Muscle of leg (tissue), 11 donors: ENCODE results near the gene SAMD14. TPM values are rescaled to one million over a fixed set of nuclear protein-coding genes. Genes with fewer than 3 reads are reported as not detected.
A peak's percentile ranks its signal among the peaks of the same experiment; 100 is the strongest.

ENCODE experiments used
- DNase-seq: peaks from one replicate; pipeline ENCODE4 v3.0.0; 2013
- H3K27ac ChIP-seq: one replicate; pipeline ENCODE4 v1.5.1; 2013; ENCODE audit warnings: mild to moderate bottlenecking, low read length, control low read depth
- H3K27me3 ChIP-seq: one replicate; pipeline ENCODE4 v1.6.1; 2013; ENCODE audit warnings: low read length; ENCODE audit not compliant: control insufficient read depth, insufficient read depth
- H3K36me3 ChIP-seq: one replicate; pipeline ENCODE4 v1.6.1; 2013; ENCODE audit warnings: low read length; ENCODE audit not compliant: control insufficient read depth, insufficient read depth
- H3K4me1 ChIP-seq: one replicate; pipeline ENCODE4 v1.6.1; 2013; ENCODE audit warnings: low read length; ENCODE audit not compliant: control insufficient read depth, insufficient read depth
- H3K4me3 ChIP-seq: one replicate; pipeline ENCODE4 v1.5.1; 2013; ENCODE audit warnings: low read length, control low read depth
- H3K9me3 ChIP-seq: replicated peaks from 2 replicates; pipeline ENCODE4 v1.6.1; 2013; ENCODE audit warnings: low read depth, low read length; ENCODE audit not compliant: control insufficient read depth
- WGBS: methylation state at CpG from one replicate; pipeline ENCODE4 v1.1.5; 2013; ENCODE audit warnings: missing lambda C conversion rate; ENCODE audit not compliant: insufficient coverage; 5-methylcytosine and 5-hydroxymethylcytosine counted together
- polyA plus RNA-seq, 8 donors: library from polyadenylated mRNA; unstranded; fragments of 120-200 nt; gene quantifications; one replicate each; pipeline versions ENCODE4 v1.2.1 to v1.2.3, GENCODE V29; 2013; ENCODE audit warnings: inconsistent platforms in 1 of 8, low replicate concordance in 1 of 8; ENCODE audit not compliant: insufficient read length in 8 of 8, insufficient read depth in 1 of 8
- total RNA-seq: library from RNA; stranded (reverse); fragments of 120-200 nt; gene quantifications from one replicate; pipeline ENCODE4 v1.2.4, GENCODE V29; 2013

The SAMD14 gene
- total and polyA plus RNA-seq, 9 donors, result 1.5 to 10.3 (median 5.5) TPM

DNA sequence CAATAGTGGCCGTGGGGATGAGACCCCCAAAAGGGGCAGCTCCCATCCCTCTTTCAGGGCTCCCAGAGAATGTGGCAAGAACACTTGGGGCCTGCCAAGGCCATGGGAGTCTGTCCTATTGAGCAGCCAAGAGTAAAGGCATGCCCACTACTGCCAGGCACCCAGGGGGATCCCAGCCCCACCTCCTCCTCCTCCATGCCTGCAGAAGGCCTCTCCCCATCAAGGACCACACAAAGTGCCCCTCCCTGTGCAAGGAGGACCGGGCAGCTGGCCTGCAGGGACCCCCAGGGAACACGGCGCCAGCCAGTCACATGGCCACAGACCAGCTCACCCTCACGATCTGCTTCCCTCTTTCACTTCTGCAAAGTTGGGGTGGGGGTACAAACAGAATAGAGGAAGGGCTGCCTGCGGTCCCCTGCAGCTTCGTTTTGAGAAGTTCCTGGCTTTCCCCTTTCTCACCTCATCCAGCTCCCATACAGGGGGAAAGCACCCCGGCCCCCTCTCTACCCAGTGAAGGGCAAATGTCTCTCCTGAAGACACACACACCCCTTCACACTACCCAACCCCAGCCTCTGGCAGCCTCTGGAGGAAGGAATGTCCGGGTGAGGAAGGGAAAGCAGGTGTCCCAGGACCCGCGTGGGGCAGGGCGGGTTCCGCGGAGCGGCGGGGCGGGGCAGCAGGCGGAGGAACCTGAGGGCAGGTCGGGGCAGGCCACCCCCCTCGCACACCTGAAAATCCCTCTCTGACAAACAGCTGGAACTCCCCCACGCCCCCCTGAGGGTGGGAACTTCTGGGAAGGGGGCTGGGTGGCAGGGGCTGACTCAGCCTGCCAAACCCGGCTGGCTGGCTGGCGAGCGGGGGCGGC is 18.5 kb upstream of the SAMD14 start:
- H3K27ac ChIP-seq, result peak overlapping the region; percentile 84
- peak; percentile 83 for DNase-seq
- no peaks in the 10 kb centered on the region for H3K27me3 ChIP-seq
- peaks cover 61% of the 10 kb centered on the region for H3K4me1 ChIP-seq
- H3K36me3 ChIP-seq, result peaks cover 33% of the 10 kb centered on the region
- 0% methylated on average over 7 of the region's 25 CpGs for WGBS
- H3K9me3 ChIP-seq, result no peaks in the 10 kb centered on the region
- peak overlapping the region; percentile 79 for H3K4me3 ChIP-seq

DNA sequence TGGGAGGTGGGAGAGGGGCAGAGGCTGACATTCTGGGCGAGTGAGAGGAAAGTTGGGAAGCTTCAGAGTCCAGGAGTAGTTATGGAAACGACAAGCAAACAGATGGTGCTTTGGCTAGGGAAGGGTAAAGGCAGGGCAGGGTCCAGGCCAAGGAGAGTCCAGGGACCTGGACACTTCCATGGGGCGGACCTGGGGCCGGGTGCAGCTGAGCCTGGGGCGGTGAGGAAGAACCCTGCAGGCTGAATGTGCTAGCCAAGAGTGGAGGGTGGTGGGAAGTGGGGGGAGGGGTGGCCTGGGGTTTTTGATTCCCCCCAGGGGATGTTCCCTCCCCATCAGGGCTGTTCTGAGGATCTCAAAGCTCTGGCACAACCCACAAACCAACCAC is 17.9 kb upstream of the SAMD14 start:
- WGBS, result 0% methylated on average over 4 of the region's 5 CpGs
- H3K36me3 ChIP-seq, result peaks cover 39% of the 10 kb centered on the region
- DNase-seq, result peak; percentile 91
- no peaks in the 10 kb centered on the region for H3K27me3 ChIP-seq
- peaks cover 56% of the 10 kb centered on the region for H3K4me1 ChIP-seq
- peak overlapping the region; percentile 79 for H3K4me3 ChIP-seq
- peak overlapping the region; percentile 84 for H3K27ac ChIP-seq
- H3K9me3 ChIP-seq, result no peaks in the 10 kb centered on the region

DNA sequence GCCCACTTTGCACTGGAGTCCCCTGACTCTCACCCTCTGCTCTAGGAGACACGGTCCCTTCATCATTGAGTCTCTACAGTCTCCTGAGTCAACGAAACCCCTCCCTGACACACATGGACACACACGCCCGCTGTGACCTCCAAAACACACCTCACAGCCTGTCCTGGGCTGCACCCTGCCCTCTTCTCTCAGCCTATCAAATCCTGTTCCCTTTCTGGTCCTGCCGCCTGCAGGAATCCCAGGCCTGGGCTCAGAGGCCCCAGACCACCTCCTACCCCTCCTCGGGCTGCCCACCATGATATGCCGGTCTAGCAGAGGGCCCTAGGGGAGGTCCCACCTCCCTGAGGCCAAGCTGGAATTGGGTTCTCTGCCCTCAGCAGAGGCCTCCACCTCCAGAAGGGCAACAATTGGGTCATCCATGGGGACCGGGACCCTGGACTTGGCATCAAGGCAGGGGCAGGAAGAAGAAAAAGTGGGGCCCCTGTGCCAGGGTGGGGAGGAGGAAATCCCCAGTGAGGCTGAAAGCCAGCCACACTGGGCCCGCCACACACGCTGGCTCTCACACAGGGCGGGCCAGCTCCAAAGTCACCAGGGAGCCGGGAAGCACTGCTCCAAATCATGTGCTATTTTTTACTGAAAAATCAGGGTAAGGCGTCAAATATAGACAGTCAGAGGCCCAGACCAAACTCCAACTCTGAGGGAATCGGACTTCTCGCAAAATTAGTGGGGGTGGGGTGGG is 17.1 kb upstream of the SAMD14 start:
- Histone ChIP-seq H3K27ac (peak overlapping the region; percentile 84), H3K4me1 (peaks cover 51% of the 10 kb centered on the region), H3K36me3 (peaks cover 46% of the 10 kb centered on the region), H3K9me3 (no peaks in the 10 kb centered on the region), H3K27me3 (no peaks in the 10 kb centered on the region), H3K4me3 (peak overlapping the region; percentile 79)
- DNase-seq, result no peak
- 35% methylated on average over 8 of the region's 15 CpGs for WGBS

DNA sequence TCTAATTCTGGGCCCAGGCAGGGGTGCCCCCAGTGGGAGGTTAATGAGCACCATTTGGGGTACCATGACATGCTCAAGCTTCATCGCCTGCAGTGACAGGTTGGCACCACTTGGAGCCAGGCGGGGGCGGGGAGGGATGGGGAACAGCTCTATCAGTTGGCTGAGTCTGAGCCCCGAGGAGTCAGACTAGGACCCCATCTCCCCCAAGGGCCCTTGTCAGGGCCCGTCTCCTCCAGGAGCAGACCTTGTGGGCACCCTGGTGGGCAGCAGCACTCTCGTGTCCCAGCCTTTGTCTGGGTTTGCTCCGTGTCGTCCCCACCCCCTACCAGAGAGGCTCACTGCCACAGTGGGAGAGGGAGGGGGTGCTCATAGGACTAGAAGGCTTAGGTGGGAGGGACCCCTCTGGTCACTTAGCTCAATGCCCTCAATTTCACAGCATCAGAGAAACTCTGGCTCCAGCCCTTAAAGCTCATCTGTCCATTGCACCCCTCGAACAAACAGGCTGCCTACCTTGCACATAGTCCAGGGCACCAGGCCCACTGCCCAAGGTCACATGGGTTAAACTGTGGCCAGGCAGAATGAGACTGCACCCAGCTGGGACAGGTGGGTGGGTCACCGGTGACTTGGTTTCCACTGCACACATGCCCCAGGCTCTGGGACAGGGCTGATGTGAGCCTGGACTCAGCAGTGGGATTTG is 16.4 kb upstream of the SAMD14 start:
- Histone ChIP-seq H3K4me1 (peaks cover 46% of the 10 kb centered on the region), H3K27ac (peak overlapping the region; percentile 84), H3K36me3 (peaks cover 53% of the 10 kb centered on the region), H3K27me3 (no peaks in the 10 kb centered on the region), H3K9me3 (no peaks in the 10 kb centered on the region), H3K4me3 (no peak overlapping the region)
- 62% methylated on average over 2 of the region's 10 CpGs for WGBS
- DNase-seq, result peak; percentile 21

DNA sequence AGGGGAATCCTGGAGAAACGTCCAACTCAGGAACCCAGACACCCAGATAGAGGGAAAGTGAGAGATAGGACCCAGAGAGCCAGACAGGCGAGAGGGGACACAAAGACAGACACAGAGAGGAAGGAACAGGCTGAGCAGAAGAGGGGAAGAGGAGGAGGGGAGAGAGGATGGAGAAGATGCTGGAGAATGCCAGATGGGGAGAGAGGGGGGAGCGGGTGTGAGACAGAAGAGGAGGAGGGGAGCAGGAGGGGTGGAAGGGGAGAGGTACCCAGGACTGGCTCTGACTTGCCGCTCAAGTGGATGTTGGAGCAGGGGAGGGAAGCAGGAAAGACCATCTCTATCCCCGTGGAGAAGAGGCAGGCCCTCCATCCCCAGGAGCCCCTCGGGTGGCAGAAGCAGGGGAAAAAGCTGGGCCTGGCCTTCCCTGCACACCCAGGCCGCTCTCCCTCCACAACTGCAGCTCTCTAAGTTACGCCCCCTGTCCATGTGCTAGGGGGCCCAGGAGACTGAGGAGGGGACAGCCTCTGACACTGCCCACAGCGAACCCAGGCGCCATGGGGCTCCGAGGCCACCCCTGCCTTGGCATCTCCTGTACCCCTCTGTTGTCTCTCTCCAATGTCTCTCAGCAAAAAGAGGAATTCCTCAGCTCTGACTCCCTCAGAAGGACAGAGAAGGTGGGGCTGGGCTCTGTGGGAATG is 15.7 kb upstream of the SAMD14 start:
- peaks cover 60% of the 10 kb centered on the region for H3K36me3 ChIP-seq
- peaks cover 47% of the 10 kb centered on the region for H3K4me1 ChIP-seq
- DNase-seq, result peak; percentile 11
- no peak overlapping the region for H3K27ac ChIP-seq
- H3K4me3 ChIP-seq, result no peak overlapping the region
- no peaks in the 10 kb centered on the region for H3K9me3 ChIP-seq
- no peaks in the 10 kb centered on the region for H3K27me3 ChIP-seq
- 42% methylated on average over 6 of the region's 11 CpGs for WGBS

DNA sequence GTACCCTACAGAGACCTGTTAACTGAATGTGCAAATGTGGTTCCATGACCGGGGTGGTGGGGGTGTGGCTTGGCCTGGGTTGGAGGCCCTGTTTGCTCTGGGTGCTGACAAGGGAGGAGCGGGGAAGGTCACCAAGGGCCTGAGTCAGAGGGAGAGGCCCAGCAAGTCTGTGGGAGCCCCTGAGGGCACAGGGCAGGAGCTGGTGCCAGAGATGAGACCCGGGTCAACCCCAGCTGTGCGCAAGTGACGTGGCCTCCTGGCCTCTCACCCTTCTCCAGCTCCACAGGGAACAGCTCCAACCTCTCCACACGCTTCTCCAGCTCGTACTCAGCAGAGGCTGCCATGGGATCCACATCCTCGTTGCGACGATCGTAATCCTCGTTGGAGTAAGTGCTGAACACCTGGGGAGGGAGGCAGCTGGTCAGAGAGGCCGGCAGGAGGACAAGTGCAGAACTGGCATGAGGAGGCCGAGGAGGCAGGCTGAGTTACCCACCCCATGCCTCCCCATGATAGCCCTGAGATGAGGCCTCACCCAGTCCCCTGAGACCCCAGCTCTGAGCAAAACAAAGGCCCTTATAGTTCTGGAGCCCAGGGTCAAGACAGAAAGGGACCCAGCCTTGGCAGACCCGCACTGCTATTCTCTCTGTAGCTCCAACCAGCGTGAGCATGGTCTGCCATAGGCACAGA is 15.0 kb upstream of the SAMD14 start:
- Histone ChIP-seq H3K27me3 (no peaks in the 10 kb centered on the region), H3K9me3 (no peaks in the 10 kb centered on the region), H3K36me3 (peaks cover 67% of the 10 kb centered on the region), H3K4me3 (no peak overlapping the region), H3K4me1 (peaks cover 54% of the 10 kb centered on the region), H3K27ac (no peak overlapping the region)
- DNase-seq, result peak; percentile 11
- WGBS, result 60% methylated on average over 8 of the region's 16 CpGs

DNA sequence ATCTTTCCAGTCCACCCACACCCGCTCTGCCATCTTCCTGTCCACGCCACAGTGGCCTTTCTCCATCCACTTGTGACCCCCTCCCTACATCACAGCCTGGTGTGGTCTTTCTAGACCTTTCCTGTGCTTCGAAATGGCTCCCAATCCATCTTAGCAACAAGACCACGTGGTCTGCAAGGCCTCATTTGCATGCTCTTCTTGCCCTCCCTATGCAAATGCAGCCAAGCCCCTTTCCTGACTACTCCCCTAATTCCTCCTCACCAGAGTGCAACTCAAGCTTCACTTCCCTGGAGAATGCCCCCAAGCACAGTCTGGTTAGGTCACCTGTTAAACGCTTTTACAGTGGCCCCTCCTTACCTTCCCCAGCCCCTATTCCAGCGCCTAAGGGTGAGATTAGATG is 14.4 kb upstream of the SAMD14 start:
- Histone ChIP-seq H3K4me3 (no peak overlapping the region), H3K4me1 (peaks cover 53% of the 10 kb centered on the region), H3K27ac (no peak overlapping the region), H3K27me3 (no peaks in the 10 kb centered on the region), H3K9me3 (no peaks in the 10 kb centered on the region), H3K36me3 (peaks cover 73% of the 10 kb centered on the region)
- DNase-seq, result no peak
- 65% methylated on average over 4 of the region's 6 CpGs for WGBS

DNA sequence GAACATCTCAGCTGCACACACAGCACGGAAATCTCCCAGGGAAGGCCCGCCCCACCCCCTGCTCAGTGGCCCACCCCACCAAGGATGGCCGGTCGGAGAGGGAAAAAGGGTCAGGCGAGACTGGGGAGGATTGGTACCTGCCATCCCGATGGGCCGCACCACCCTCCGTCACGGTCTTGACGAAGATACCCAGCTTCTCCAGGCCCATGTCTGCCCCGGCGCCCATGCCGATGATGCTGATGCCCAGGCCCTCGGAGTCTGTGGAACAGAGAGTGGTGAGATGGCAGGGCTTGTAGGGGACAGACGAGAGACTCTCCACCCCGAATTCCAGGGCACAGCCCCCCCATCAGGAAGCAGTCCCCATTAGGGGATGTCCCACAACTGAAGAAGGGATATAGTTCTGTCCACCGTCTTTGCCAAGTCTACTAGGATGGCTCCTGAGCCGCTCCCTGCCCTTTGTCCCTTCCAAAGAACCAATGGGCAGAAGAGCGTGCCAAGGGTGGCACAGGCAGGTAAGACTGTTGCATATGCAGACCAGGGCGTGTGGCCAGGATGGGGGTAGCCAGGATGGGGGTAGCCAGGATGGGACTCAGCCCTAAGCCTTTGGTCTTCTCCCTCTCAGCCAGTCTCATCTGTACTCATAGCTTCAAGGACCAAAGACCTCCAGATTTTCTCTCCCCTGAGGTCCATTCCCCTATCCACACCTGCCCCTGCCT is 13.7 kb upstream of the SAMD14 start:
- no peak for DNase-seq
- WGBS, result 79% methylated on average over 5 of the region's 20 CpGs
- H3K27me3 ChIP-seq, result no peaks in the 10 kb centered on the region
- peaks cover 80% of the 10 kb centered on the region for H3K36me3 ChIP-seq
- H3K9me3 ChIP-seq, result no peaks in the 10 kb centered on the region
- no peak overlapping the region for H3K4me3 ChIP-seq
- H3K4me1 ChIP-seq, result peaks cover 47% of the 10 kb centered on the region
- no peak overlapping the region for H3K27ac ChIP-seq

DNA sequence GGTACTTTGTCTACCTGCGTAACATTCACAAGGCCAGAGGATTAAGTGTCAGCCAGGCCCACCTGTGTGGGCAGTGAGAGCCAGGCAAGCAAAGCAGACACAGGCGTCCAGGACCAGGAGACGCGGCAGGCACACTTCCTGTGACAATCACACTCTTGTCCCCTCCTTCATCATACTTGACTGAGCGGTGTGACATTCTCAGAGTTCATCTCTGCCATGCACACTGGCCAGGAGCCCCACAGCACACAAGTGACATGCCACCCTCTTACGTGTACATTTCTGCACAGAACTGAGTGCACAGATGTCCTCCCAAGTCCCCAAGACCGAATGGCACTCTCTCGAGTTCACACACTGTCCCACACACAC is 11.8 kb upstream of the SAMD14 start:
- Histone ChIP-seq H3K27ac (no peak overlapping the region), H3K9me3 (no peaks in the 10 kb centered on the region), H3K36me3 (peaks cover 98% of the 10 kb centered on the region), H3K4me3 (no peak overlapping the region), H3K4me1 (peaks cover 28% of the 10 kb centered on the region), H3K27me3 (no peaks in the 10 kb centered on the region)
- WGBS, result 61% methylated on average over 6 of the region's 8 CpGs
- no peak for DNase-seq
